GM12891 (cell line): ENCODE measurements around the gene LYVE1.

Experiments used
- PAX5 ChIP-seq: IDR thresholded peaks from 2 replicates; pipeline ENCODE4 v1.6.1; 2011; ENCODE audit warnings: low read length, moderate library complexity, mild to moderate bottlenecking; ENCODE audit not compliant: insufficient read depth, severe bottlenecking
- POLR2A ChIP-seq: IDR thresholded peaks from 2 replicates; pipeline ENCODE4 v1.6.1; 2011; ENCODE audit warnings: low read depth, low read length, control low read depth
- POLR2AphosphoS5 ChIP-seq: IDR thresholded peaks from 2 replicates; pipeline ENCODE4 v1.6.1; 2011; ENCODE audit warnings: low read depth, low read length, control low read depth
- TAF1 ChIP-seq: IDR thresholded peaks from 2 replicates; pipeline ENCODE4 v1.6.1; 2011; ENCODE audit warnings: low read depth, low read length, control low read depth

DNA sequence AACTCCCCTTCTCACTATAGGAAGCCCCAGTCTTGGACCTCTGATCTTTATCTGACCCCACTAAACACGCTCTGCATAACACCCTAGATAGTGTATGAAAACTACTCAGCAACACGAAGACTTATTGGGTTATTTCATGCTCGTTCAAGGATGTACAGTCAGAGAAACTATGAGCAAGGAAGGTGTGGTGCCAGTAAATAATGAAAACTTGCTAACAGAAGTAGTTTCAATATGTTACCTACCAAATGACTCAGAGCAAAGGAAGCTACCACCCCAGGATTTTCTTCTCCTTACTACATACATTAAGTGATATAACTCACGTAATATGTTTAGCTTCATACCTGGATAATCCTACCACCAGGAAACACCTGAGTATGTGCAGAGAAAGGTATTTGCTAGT lies 25.9 kb upstream of the LYVE1 start:
- TF ChIP-seq POLR2AphosphoS5 (no peak), POLR2A (no peak), PAX5 (no peak), TAF1 (no peak)
